HG02840 (cell line): ENCODE measurements around the gene NKIRAS1.
"Not testable (repeated sequence)": the region's sequence is repeated elsewhere in the genome, so short reads cannot be mapped to it uniquely, and the experiment has no call there.

Source experiments
- ATAC-seq: cut with Tn5 transposase; IDR thresholded peaks from one replicate; pipeline ENCODE4 v1.9.1; 2021; ENCODE audit warnings: mild to moderate bottlenecking, moderate library complexity, moderate number of reproducible peaks; ENCODE audit not compliant: unreplicated experiment, low FRiP score

NKIRAS1 gene

GRCh38 chr3:23873941-23874340 is 42.8 kb downstream of the NKIRAS1 start:
- no peak for ATAC-seq

- ATAC-seq = no peak
Measured at GRCh38 chr3:23872330-23872729, 44.5 kb downstream of the NKIRAS1 start.

GRCh38 chr3:23871361-23871760 is 45.4 kb downstream of the NKIRAS1 start:
- not testable (repeated sequence) for ATAC-seq

GRCh38 chr3:23870663-23871043 is 46.1 kb downstream of the NKIRAS1 start:
- not testable (repeated sequence) for ATAC-seq

- no peak for ATAC-seq
Measured at GRCh38 chr3:23869977-23870662, 46.7 kb downstream of the NKIRAS1 start.

GRCh38 chr3:23867838-23868237 is 49.0 kb downstream of the NKIRAS1 start:
- ATAC-seq = no peak

GRCh38 chr3:23867400-23867799 is 49.4 kb downstream of the NKIRAS1 start:
- no peak for ATAC-seq

GRCh38 chr3:23865595-23866396 is 51.0 kb downstream of the NKIRAS1 start:
- peak; percentile 88 for ATAC-seq

- no peak for ATAC-seq
Measured at GRCh38 chr3:23864931-23865330, 51.9 kb downstream of the NKIRAS1 start.

GRCh38 chr3:23863060-23863459 is 53.7 kb downstream of the NKIRAS1 start:
- no peak for ATAC-seq

- ATAC-seq = no peak
Measured at GRCh38 chr3:23861689-23862088, 55.1 kb downstream of the NKIRAS1 start.

GRCh38 chr3:23859839-23860382 is 56.9 kb downstream of the NKIRAS1 start:
- no peak for ATAC-seq

GRCh38 chr3:23859012-23859743 is 57.6 kb downstream of the NKIRAS1 start:
- no peak for ATAC-seq

- no peak for ATAC-seq
Measured at GRCh38 chr3:23856286-23856685, 60.5 kb downstream of the NKIRAS1 start.

GRCh38 chr3:23849462-23849861 is 67.3 kb downstream of the NKIRAS1 start:
- not testable (repeated sequence) for ATAC-seq

GRCh38 chr3:23845326-23846216 is 71.2 kb downstream of the NKIRAS1 start:
- ATAC-seq = no peak

GRCh38 chr3:23843869-23844268 is 72.9 kb downstream of the NKIRAS1 start:
- ATAC-seq = no peak
